Fibroblast of lung (primary cell): Measurements from ENCODE around the gene PDE4DIP. TPM values are rescaled to one million over a fixed set of nuclear protein-coding genes. Genes with fewer than 3 reads are reported as not detected.
"Not testable (repeated sequence)": the region's sequence is repeated elsewhere in the genome, so short reads cannot be mapped to it uniquely, and the experiment has no call there.

Experiments
- DNase-seq, 2 donors: peaks; one replicate each; pipeline versions ENCODE4 v3.0.0 to v3.0.0-alpha.2; 2010; ENCODE audit warnings: low read depth in 2 of 2
- H2AFZ ChIP-seq: 2 replicates; pipeline ENCODE4 v1.5.1; 2012; ENCODE audit warnings: low read length, control low read depth, inconsistent platforms
- H3K27ac ChIP-seq: 2 replicates; pipeline ENCODE4 v1.5.1; 2011; ENCODE audit warnings: low read length, control low read depth; ENCODE audit not compliant: insufficient read depth
- H3K27me3 ChIP-seq: 2 replicates; pipeline ENCODE4 v1.5.1; 2011; ENCODE audit warnings: mild to moderate bottlenecking, low read length; ENCODE audit not compliant: control insufficient read depth, insufficient read depth
- H3K36me3 ChIP-seq: 2 replicates; pipeline ENCODE4 v1.5.1; 2011; ENCODE audit warnings: low read length; ENCODE audit not compliant: control insufficient read depth, insufficient read depth
- H3K4me1 ChIP-seq: 2 replicates; pipeline ENCODE4 v1.5.1; 2011; ENCODE audit warnings: low read length; ENCODE audit not compliant: control insufficient read depth, insufficient read depth; ENCODE audit errors: extremely low read depth
- H3K4me2 ChIP-seq: 2 replicates; pipeline ENCODE4 v1.5.1; 2011; ENCODE audit warnings: low read length, control low read depth; ENCODE audit not compliant: insufficient read depth; ENCODE audit errors: extremely low read depth
- H3K4me3 ChIP-seq, 4 experiments: fragments of 200-600 bp in 1 of 4; sonication (generic) in 1 of 4; replicated peaks in 1 of 4; 2 replicates each; pipeline ENCODE4 v1.5.1; 2011 to 2016; ENCODE audit warnings: low read length in 4 of 4, low read depth in 3 of 4, mild to moderate bottlenecking in 3 of 4, control low read depth in 2 of 4, inconsistent platforms in 1 of 4, mixed read lengths in 1 of 4; ENCODE audit not compliant: insufficient read depth in 1 of 4; ENCODE audit errors: control extremely low read depth in 1 of 4
- H3K79me2 ChIP-seq: 2 replicates; pipeline ENCODE4 v1.5.1; 2012; ENCODE audit warnings: mild to moderate bottlenecking, low read length, inconsistent platforms; ENCODE audit not compliant: control insufficient read depth, insufficient read depth
- H3K9ac ChIP-seq: 2 replicates; pipeline ENCODE4 v1.5.1; 2011; ENCODE audit warnings: mild to moderate bottlenecking, low read length, control low read depth; ENCODE audit not compliant: insufficient read depth
- H3K9me3 ChIP-seq: 2 replicates; pipeline ENCODE4 v1.5.1; 2012; ENCODE audit warnings: low read depth, low read length; ENCODE audit not compliant: control insufficient read depth, insufficient read depth
- H4K20me1 ChIP-seq: 2 replicates; pipeline ENCODE4 v1.5.1; 2011; ENCODE audit warnings: low read length; ENCODE audit not compliant: control insufficient read depth, insufficient read depth; ENCODE audit errors: extremely low read depth
- polyA plus RNA-seq, 2 donors: library from polyadenylated mRNA; depleted of rRNA in 1 of 2; stranded (reverse) in 1 of 2; unstranded in 1 of 2; fragments of >200 nt; gene quantifications; 2 replicates each; pipeline ENCODE4 v1.2.1, GENCODE V29; 2011 to 2012; ENCODE audit warnings: missing spikeins in 1 of 2
- total RNA-seq: library from RNA; depleted of rRNA; stranded (reverse); fragments of >200 nt; gene quantifications from 2 replicates; pipeline ENCODE4 v1.2.1, GENCODE V29; 2014

PDE4DIP gene
- total and polyA plus RNA-seq, 2 donors (not counting 1 experiment from before 2014, with no cell fraction given) = 121 to 259 TPM

- not testable (repeated sequence) for H3K36me3 ChIP-seq, H3K4me2 ChIP-seq, H4K20me1 ChIP-seq, H3K9ac ChIP-seq, H3K4me1 ChIP-seq, H3K4me3 ChIP-seq, H3K27ac ChIP-seq, DNase-seq, H2AFZ ChIP-seq, H3K79me2 ChIP-seq, H3K27me3 ChIP-seq, H3K9me3 ChIP-seq
These were observed 7.5 kb downstream of the PDE4DIP start for GRCh38 chr1:148851684-148852083.

- not testable (repeated sequence) for DNase-seq, H3K27ac ChIP-seq, H3K9ac ChIP-seq, H4K20me1 ChIP-seq, H3K4me3 ChIP-seq, H3K4me1 ChIP-seq, H3K9me3 ChIP-seq, H3K27me3 ChIP-seq, H3K79me2 ChIP-seq, H3K4me2 ChIP-seq, H2AFZ ChIP-seq, H3K36me3 ChIP-seq
These were observed 9.1 kb downstream of the PDE4DIP start for GRCh38 chr1:148853363-148853762.

- not testable (repeated sequence) for H3K9me3 ChIP-seq, H3K27ac ChIP-seq, H4K20me1 ChIP-seq, H3K9ac ChIP-seq, H2AFZ ChIP-seq, H3K79me2 ChIP-seq, H3K4me2 ChIP-seq, DNase-seq, H3K36me3 ChIP-seq, H3K27me3 ChIP-seq, H3K4me1 ChIP-seq, H3K4me3 ChIP-seq
These were observed 9.8 kb downstream of the PDE4DIP start for GRCh38 chr1:148854063-148854462.

GRCh38 chr1:148855367-148855766, 11.1 kb downstream of the PDE4DIP start:
- not testable (repeated sequence) for H3K4me3 ChIP-seq, H3K9me3 ChIP-seq, DNase-seq

GRCh38 chr1:148860049-148860448, 15.8 kb downstream of the PDE4DIP start:
- not testable (repeated sequence) for H3K36me3 ChIP-seq, H3K27ac ChIP-seq, H3K9ac ChIP-seq, H3K4me1 ChIP-seq, H3K79me2 ChIP-seq, H3K4me3 ChIP-seq, H3K27me3 ChIP-seq, H4K20me1 ChIP-seq, DNase-seq, H3K4me2 ChIP-seq, H3K9me3 ChIP-seq, H2AFZ ChIP-seq

More at GRCh38 chr1:148855367-148855766, 11.1 kb downstream of the PDE4DIP start:
- H3K4me2 ChIP-seq, H3K36me3 ChIP-seq, H4K20me1 ChIP-seq, H3K9ac ChIP-seq, H3K4me1 ChIP-seq, H2AFZ ChIP-seq, H3K27ac ChIP-seq, H3K79me2 ChIP-seq, H3K27me3 ChIP-seq: not testable (repeated sequence)

- DNase-seq, H3K4me1 ChIP-seq, H3K79me2 ChIP-seq, H2AFZ ChIP-seq, H4K20me1 ChIP-seq, H3K9me3 ChIP-seq, H3K4me3 ChIP-seq, H3K36me3 ChIP-seq, H3K4me2 ChIP-seq, H3K9ac ChIP-seq, H3K27ac ChIP-seq, H3K27me3 ChIP-seq: not testable (repeated sequence)
These were observed 16.5 kb downstream of the PDE4DIP start for GRCh38 chr1:148860579-148861259.

- H3K4me3 ChIP-seq, H3K4me2 ChIP-seq, H2AFZ ChIP-seq, H3K9ac ChIP-seq, H3K4me1 ChIP-seq, H4K20me1 ChIP-seq, H3K27ac ChIP-seq, H3K9me3 ChIP-seq, H3K27me3 ChIP-seq, H3K36me3 ChIP-seq, DNase-seq, H3K79me2 ChIP-seq: not testable (repeated sequence)
These were observed 18.4 kb downstream of the PDE4DIP start for GRCh38 chr1:148862590-148862989.
